ENCODE measurements around the gene HAAO.

DNA sequence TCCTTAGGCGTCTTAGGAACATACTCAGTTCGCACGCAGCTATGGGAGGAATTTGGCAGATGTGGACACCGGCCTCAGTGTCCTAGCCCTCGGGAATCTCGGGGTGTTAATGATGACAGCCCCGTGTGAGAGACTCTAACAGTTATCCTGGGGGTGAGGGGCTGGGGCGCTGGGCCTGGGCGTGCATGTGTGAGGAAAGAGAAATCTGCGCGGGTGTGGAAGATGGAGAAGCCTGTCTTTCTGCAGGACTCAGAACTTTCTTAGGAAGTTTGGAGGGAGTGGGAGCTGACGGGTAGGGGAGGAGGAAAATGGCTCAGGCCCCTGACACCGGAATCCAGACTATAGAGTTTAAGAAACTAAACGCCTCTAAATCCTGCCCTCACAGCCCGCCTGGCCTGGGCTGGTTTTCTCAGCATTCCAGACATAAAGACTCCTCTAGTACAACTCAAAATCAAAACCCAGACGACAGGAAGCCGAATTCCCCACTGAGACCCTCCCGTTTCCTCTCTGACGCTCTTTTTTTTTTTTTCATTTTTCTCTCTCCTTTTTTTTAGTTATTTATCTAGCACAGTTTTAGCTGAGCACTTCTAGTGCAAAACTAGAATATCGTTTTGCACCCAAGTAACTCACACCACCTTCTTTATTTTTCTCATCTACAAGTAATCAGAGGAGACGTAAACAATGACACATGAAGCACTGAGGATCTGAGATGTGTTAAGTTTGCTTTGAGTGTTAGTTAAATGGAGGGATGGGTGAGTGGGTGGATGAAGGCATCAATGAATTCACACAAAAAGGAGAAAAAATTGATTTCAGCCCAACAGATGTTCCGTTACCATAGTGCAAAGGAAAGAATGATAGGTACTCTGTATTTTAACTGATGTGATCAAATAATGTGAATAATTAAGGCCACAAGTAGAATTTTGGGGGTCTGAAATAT is 1.2 kb upstream of the HAAO start:
- TF ChIP-seq, protein P1, sequence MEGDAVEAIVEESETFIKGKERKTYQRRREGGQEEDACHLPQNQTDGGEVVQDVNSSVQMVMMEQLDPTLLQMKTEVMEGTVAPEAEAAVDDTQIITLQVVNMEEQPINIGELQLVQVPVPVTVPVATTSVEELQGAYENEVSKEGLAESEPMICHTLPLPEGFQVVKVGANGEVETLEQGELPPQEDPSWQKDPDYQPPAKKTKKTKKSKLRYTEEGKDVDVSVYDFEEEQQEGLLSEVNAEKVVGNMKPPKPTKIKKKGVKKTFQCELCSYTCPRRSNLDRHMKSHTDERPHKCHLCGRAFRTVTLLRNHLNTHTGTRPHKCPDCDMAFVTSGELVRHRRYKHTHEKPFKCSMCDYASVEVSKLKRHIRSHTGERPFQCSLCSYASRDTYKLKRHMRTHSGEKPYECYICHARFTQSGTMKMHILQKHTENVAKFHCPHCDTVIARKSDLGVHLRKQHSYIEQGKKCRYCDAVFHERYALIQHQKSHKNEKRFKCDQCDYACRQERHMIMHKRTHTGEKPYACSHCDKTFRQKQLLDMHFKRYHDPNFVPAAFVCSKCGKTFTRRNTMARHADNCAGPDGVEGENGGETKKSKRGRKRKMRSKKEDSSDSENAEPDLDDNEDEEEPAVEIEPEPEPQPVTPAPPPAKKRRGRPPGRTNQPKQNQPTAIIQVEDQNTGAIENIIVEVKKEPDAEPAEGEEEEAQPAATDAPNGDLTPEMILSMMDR (IDR thresholded peaks at IDR 0.05; ENCODE audit: insufficient read depth, low read length), result no peak
- TF ChIP-seq POLR2AphosphoS5 (IDR thresholded peaks at IDR 0.05; ENCODE audit: low read depth), result no peak

Data from HL-60 (cell line).